Nasal cavity respiratory epithelium epithelial cell of viscerocranial mucosa (primary cell): ENCODE measurements around the gene BEND6. TPM values are rescaled to one million over a fixed set of nuclear protein-coding genes. Genes with fewer than 3 reads are reported as not detected.

ENCODE experiments used
- total RNA-seq: library from RNA; depleted of rRNA; stranded (reverse); fragments of >200 nt; gene quantifications from 2 replicates; pipeline ENCODE4 v1.2.3, GENCODE V29; 2014

BEND6 gene
- 2.1 and 3.5 TPM in 2 replicates for total RNA-seq

GRCh38 chr6:56954403-56955170, at the start of gene BEND6:
TSS of gene BEND6 (plus strand) at chr6:56955107. CDS start at chr6:56981811, 26,704 bp downstream.

GRCh38 chr6:57046332-57047256, 91.7 kb downstream of the BEND6 start, which contains the start of gene KIAA1586:
TSS of gene KIAA1586 (plus strand) at chr6:57046693. CDS start at chr6:57046756, 63 bp downstream.

Other genes with a start within 250 kb of the BEND6 start
- 6.2 and 11.1 TPM in 2 replicates for gene KIAA1586, start 91.6 kb downstream of the BEND6 start, total RNA-seq
- gene ZNF451, start 135.1 kb downstream of the BEND6 start, total RNA-seq = 78.9 and 81.5 TPM in 2 replicates
- 3.8 and 5.1 TPM in 2 replicates for gene BAG2, start 217.2 kb downstream of the BEND6 start, total RNA-seq